DND-41 (cell line): ENCODE data around the gene SNAPC4.

Experiments used
- EZH2 ChIP-seq: IDR thresholded peaks from 3 replicates; pipeline ENCODE4 v1.6.1; 2012; ENCODE audit warnings: borderline replicate concordance, low read depth, mild to moderate bottlenecking, moderate library complexity, low read length, inconsistent platforms; ENCODE audit not compliant: severe bottlenecking
- TF ChIP-seq, protein P1 (sequence below): IDR thresholded peaks from 2 replicates; pipeline ENCODE4 v1.5.1; 2012; ENCODE audit warnings: borderline replicate concordance, low read length, moderate library complexity, mild to moderate bottlenecking; ENCODE audit not compliant: poor library complexity, severe bottlenecking; ENCODE audit errors: extremely low read depth

DNA sequence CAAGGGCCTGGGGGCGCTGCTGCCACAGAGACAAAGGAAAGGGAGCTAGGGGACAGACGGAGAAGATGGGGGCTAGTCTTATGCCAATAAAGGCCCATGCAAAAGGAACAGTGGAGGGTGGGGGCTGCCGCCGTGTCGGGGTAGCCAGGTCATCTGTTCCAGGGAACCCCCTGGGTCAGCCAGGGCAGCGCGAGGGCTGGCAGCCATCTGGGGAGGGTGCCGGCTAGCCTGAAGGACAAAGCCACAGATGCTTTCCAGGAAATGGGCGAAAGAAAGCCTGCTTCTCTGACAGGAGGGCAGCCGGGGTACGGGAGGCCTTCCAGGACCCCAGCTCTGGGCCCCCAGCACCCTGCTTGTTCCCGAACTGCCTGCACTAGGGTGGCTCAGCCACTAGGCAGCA lies 24.9 kb downstream of the SNAPC4 start:
- TF ChIP-seq, protein P1, sequence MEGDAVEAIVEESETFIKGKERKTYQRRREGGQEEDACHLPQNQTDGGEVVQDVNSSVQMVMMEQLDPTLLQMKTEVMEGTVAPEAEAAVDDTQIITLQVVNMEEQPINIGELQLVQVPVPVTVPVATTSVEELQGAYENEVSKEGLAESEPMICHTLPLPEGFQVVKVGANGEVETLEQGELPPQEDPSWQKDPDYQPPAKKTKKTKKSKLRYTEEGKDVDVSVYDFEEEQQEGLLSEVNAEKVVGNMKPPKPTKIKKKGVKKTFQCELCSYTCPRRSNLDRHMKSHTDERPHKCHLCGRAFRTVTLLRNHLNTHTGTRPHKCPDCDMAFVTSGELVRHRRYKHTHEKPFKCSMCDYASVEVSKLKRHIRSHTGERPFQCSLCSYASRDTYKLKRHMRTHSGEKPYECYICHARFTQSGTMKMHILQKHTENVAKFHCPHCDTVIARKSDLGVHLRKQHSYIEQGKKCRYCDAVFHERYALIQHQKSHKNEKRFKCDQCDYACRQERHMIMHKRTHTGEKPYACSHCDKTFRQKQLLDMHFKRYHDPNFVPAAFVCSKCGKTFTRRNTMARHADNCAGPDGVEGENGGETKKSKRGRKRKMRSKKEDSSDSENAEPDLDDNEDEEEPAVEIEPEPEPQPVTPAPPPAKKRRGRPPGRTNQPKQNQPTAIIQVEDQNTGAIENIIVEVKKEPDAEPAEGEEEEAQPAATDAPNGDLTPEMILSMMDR = no peak
- TF ChIP-seq EZH2 = no peak
